ENCODE results near the gene UNC5C.

Gene UNC5C

GRCh38 chr4:95120456-95120855 lies 428.3 kb downstream of the UNC5C start:
- no peak for DNase-seq (ENCODE audit: low spot score)

- DNase-seq (ENCODE audit: low spot score), result no peak
Observed at GRCh38 chr4:95118497-95118896, 430.3 kb downstream of the UNC5C start.

GRCh38 chr4:95114521-95114920 lies 434.3 kb downstream of the UNC5C start:
- DNase-seq (ENCODE audit: low spot score), result no peak
